ENCODE results near the gene IFT122.

Gene IFT122

GRCh38 chr3:129536804-129537203 lies 96.8 kb downstream of the IFT122 start:
- Histone ChIP-seq H3K27me3 (ENCODE audit: insufficient read depth, poor library complexity, severe bottlenecking) (no peaks in the 10 kb centered on the region), H3K27ac (replicated peaks) (no peak overlapping the region), H3K4me3 (replicated peaks; ENCODE audit: insufficient read depth, low read length) (no peak overlapping the region)
- TF ChIP-seq SPI1 (IDR thresholded peaks at IDR 0.05; ENCODE audit: borderline replicate concordance, low read depth) = no peak
- no peak for TF ChIP-seq CTCF (IDR thresholded peaks at IDR 0.05; ENCODE audit: insufficient read depth, low read length)
- no peak for TF ChIP-seq POLR2AphosphoS5 (IDR thresholded peaks at IDR 0.05; ENCODE audit: low read depth)
- TF ChIP-seq, protein P1, sequence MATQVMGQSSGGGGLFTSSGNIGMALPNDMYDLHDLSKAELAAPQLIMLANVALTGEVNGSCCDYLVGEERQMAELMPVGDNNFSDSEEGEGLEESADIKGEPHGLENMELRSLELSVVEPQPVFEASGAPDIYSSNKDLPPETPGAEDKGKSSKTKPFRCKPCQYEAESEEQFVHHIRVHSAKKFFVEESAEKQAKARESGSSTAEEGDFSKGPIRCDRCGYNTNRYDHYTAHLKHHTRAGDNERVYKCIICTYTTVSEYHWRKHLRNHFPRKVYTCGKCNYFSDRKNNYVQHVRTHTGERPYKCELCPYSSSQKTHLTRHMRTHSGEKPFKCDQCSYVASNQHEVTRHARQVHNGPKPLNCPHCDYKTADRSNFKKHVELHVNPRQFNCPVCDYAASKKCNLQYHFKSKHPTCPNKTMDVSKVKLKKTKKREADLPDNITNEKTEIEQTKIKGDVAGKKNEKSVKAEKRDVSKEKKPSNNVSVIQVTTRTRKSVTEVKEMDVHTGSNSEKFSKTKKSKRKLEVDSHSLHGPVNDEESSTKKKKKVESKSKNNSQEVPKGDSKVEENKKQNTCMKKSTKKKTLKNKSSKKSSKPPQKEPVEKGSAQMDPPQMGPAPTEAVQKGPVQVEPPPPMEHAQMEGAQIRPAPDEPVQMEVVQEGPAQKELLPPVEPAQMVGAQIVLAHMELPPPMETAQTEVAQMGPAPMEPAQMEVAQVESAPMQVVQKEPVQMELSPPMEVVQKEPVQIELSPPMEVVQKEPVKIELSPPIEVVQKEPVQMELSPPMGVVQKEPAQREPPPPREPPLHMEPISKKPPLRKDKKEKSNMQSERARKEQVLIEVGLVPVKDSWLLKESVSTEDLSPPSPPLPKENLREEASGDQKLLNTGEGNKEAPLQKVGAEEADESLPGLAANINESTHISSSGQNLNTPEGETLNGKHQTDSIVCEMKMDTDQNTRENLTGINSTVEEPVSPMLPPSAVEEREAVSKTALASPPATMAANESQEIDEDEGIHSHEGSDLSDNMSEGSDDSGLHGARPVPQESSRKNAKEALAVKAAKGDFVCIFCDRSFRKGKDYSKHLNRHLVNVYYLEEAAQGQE (IDR thresholded peaks at IDR 0.05; ENCODE audit: insufficient replicate concordance, low read depth) = no peak
- TF ChIP-seq GABPA (IDR thresholded peaks at IDR 0.05; ENCODE audit: low read depth) = no peak
- no peak for DNase-seq (ENCODE audit: low read depth in 1 of 2, low spot score in 1 of 2)

DNA sequence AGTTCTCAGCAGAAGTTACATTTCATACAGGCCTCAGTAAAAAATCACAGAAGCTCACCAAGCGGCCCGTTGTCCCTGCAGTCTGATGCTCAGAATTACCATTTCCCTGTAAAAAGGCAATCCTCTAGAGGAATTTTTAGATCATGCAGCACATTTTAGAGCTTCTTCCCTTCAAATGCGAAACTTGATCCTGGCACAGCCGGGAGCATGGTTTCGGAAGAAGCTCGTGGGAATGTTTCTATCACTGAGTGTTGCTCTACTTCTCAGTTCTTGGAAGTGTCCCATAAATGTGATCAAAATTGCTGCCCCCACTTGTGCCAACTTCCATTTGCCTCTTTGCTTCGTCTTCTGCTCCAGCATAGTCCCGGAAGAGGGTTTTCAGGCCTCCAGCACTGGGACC lies 99.2 kb downstream of the IFT122 start:
- DNase-seq (ENCODE audit: low read depth in 1 of 2, low spot score in 1 of 2) = no peak
- no peak overlapping the region for H3K27ac ChIP-seq (replicated peaks)
- H3K4me3 ChIP-seq (replicated peaks; ENCODE audit: insufficient read depth, low read length) = no peak overlapping the region
- no peak for TF ChIP-seq CTCF (IDR thresholded peaks at IDR 0.05; ENCODE audit: insufficient read depth, low read length)
- TF ChIP-seq GABPA (IDR thresholded peaks at IDR 0.05; ENCODE audit: low read depth) = no peak
- TF ChIP-seq SPI1 (IDR thresholded peaks at IDR 0.05; ENCODE audit: borderline replicate concordance, low read depth) = no peak
- TF ChIP-seq, protein P1 (IDR thresholded peaks at IDR 0.05; ENCODE audit: insufficient replicate concordance, low read depth) = no peak
- no peak for TF ChIP-seq POLR2AphosphoS5 (IDR thresholded peaks at IDR 0.05; ENCODE audit: low read depth)
- H3K27me3 ChIP-seq (ENCODE audit: insufficient read depth, poor library complexity, severe bottlenecking) = no peaks in the 10 kb centered on the region

DNA sequence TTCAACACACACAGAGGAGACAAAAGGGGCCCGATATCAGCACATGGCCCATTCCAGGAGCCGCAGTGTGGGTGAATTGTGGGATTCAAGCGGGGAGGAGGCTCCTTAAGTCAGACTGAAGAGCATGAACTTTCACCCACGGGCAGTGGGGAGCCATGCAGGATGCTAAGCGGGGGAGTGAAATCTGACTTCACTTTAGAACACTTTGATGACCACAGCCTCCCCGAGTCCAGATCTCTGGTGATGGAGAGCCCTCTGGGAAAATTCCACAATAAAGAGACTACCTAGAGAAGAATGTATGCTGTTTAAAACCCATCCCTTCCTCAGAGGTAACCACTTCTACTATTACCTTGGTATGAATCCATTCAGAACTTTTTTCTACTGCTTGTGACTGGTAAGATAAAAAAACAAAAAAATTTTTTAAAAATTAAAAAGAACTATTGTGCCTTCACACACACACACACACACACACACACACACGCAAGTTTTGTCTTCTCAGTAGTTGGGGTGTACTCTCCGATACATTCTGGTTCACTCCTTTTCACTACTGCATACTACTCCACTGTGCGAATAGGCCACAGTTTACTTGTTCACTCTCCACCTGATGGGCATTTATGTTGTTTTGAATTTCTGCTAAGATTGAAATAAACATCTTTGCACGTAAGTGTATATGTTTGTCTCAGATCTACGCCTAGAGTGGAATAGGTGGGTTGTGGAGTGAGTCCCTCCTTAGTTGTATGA lies 100.9 kb downstream of the IFT122 start:
- no peak overlapping the region for H3K4me3 ChIP-seq (replicated peaks; ENCODE audit: insufficient read depth, low read length)
- no peaks in the 10 kb centered on the region for H3K27me3 ChIP-seq (ENCODE audit: insufficient read depth, poor library complexity, severe bottlenecking)
- TF ChIP-seq GABPA (IDR thresholded peaks at IDR 0.05; ENCODE audit: low read depth) (no peak), POLR2AphosphoS5 (IDR thresholded peaks at IDR 0.05; ENCODE audit: low read depth) (no peak), SPI1 (IDR thresholded peaks at IDR 0.05; ENCODE audit: borderline replicate concordance, low read depth) (no peak), CTCF (IDR thresholded peaks at IDR 0.05; ENCODE audit: insufficient read depth, low read length) (no peak)
- TF ChIP-seq, protein P1 (IDR thresholded peaks at IDR 0.05; ENCODE audit: insufficient replicate concordance, low read depth) = no peak
- DNase-seq (ENCODE audit: low read depth in 1 of 2, low spot score in 1 of 2) = no peak
- no peak overlapping the region for H3K27ac ChIP-seq (replicated peaks)
